Measurements from ENCODE around the gene SLC34A3. TPM values are rescaled to one million over a fixed set of nuclear protein-coding genes. Genes with fewer than 3 reads are reported as not detected.

Gene SLC34A3
- not detected for total RNA-seq

GRCh38 chr9:137230705-137231371, at the start of gene SLC34A3:
Gene SLC34A3, plus strand, starts transcription at chr9:137230901. Its CDS starts 802 bp downstream, at chr9:137231703.

GRCh38 chr9:137188490-137189296, 42.0 kb upstream of the SLC34A3 start, which contains the start of the genes ANAPC2 and SSNA1:
Gene ANAPC2, minus strand, starts transcription at chr9:137188560. Its CDS starts 28 bp downstream, at chr9:137188532.
Gene SSNA1, plus strand, starts transcription at chr9:137188676. Its CDS starts 51 bp downstream, at chr9:137188727.

GRCh38 chr9:137200311-137201204, 30.1 kb upstream of the SLC34A3 start, which contains the start of gene TPRN:
Gene TPRN, minus strand, starts transcription at chr9:137200741. Its CDS starts 30 bp downstream, at chr9:137200711.

GRCh38 chr9:137205126-137206069, 25.3 kb upstream of the SLC34A3 start, which contains the start of the genes NDOR1 and TMEM203:
Gene NDOR1, plus strand, starts transcription at chr9:137205700. Its CDS starts 78 bp downstream, at chr9:137205778.
Gene TMEM203, minus strand, starts transcription at chr9:137205648. Its CDS starts 234 bp downstream, at chr9:137205414.

GRCh38 chr9:137222190-137223077, 8.3 kb upstream of the SLC34A3 start, which contains the start of gene RNF208:
Gene RNF208, minus strand, starts transcription at chr9:137222240. Its CDS starts 1,028 bp downstream, at chr9:137221212.

GRCh38 chr9:137224830-137225694, 5.6 kb upstream of the SLC34A3 start, which contains the start of gene CYSRT1:
Gene CYSRT1, plus strand, starts transcription at chr9:137225174. Its CDS starts 448 bp downstream, at chr9:137225622.

GRCh38 chr9:137227054-137227852, 3.4 kb upstream of the SLC34A3 start, which contains the start of gene RNF224:
Gene RNF224, plus strand, starts transcription at chr9:137227502. Its CDS starts 834 bp downstream, at chr9:137228336.

GRCh38 chr9:137240841-137241489, 10.3 kb downstream of the SLC34A3 start, which contains the start of gene TUBB4B:
Gene TUBB4B, plus strand, starts transcription at chr9:137241287. Its CDS starts 74 bp downstream, at chr9:137241361.

GRCh38 chr9:137251194-137251461, 20.4 kb downstream of the SLC34A3 start, which contains the start of gene STPG3:
Gene STPG3, plus strand, starts transcription at chr9:137251286. Its CDS starts 1 bp downstream, at chr9:137251287.

GRCh38 chr9:137254624-137255447, 24.1 kb downstream of the SLC34A3 start, which contains the start of gene NELFB:
Gene NELFB, plus strand, starts transcription at chr9:137255327.

GRCh38 chr9:137277329-137278041, 46.8 kb downstream of the SLC34A3 start, which contains the start of gene TOR4A:
Gene TOR4A, plus strand, starts transcription at chr9:137277726. Its CDS starts 964 bp downstream, at chr9:137278690.

Data from diencephalon (tissue), 1 donor.